ENCODE data around the gene CDKN1C. TPM values are rescaled to one million over a fixed set of nuclear protein-coding genes. Genes with fewer than 3 reads are reported as not detected.

The CDKN1C gene
- total RNA-seq, 1 donor from 2014 or later = 67.3 TPM

DNA sequence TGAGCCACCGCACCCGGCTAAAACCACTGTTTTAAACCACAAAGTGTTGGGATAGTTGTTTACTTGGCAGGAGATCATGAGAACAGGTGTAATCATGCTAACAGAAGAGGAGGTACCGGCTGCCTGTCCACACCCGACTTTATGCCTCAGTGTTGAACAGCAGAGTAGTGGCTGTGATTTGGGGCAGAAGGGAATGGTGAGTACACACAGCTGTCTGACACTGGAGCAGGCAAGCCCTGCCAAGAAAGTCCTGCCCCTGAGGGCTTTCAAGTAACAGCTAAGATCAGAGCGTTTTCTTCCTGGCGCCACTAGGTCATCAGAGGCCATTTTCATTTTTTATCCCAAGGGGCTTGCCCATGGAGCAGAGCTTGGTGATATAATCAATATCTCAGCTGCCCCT is 8.1 kb downstream of the CDKN1C start:
- Histone ChIP-seq H3K36me3 (no peaks in the 10 kb centered on the region), H3K4me1 (peaks cover 13% of the 10 kb centered on the region), H3K27me3 (no peaks in the 10 kb centered on the region), H3K9me3 (no peaks in the 10 kb centered on the region), H3K4me3 (no peak overlapping the region), H3K27ac (no peak overlapping the region)
- intact Hi-C loops (cut with DNase I) = loop anchor here (10.0 kb wide), 1 partner anchor 1023 kb away; the partner anchor contains the start of gene LSP1
- no peak for TF ChIP-seq POLR2A (IDR thresholded peaks at IDR 0.05)
- TF ChIP-seq, protein P1, sequence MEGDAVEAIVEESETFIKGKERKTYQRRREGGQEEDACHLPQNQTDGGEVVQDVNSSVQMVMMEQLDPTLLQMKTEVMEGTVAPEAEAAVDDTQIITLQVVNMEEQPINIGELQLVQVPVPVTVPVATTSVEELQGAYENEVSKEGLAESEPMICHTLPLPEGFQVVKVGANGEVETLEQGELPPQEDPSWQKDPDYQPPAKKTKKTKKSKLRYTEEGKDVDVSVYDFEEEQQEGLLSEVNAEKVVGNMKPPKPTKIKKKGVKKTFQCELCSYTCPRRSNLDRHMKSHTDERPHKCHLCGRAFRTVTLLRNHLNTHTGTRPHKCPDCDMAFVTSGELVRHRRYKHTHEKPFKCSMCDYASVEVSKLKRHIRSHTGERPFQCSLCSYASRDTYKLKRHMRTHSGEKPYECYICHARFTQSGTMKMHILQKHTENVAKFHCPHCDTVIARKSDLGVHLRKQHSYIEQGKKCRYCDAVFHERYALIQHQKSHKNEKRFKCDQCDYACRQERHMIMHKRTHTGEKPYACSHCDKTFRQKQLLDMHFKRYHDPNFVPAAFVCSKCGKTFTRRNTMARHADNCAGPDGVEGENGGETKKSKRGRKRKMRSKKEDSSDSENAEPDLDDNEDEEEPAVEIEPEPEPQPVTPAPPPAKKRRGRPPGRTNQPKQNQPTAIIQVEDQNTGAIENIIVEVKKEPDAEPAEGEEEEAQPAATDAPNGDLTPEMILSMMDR (IDR thresholded peaks at IDR 0.05) = no peak
- DNase-seq (ENCODE audit: extremely low spot score in 2 of 2) = no peak

GRCh38 chr11:2874963-2875362 is 10.6 kb downstream of the CDKN1C start:
- H3K4me3 ChIP-seq = no peak overlapping the region
- no peaks in the 10 kb centered on the region for H3K9me3 ChIP-seq
- TF ChIP-seq, protein P1 (IDR thresholded peaks at IDR 0.05) = no peak
- TF ChIP-seq POLR2A (IDR thresholded peaks at IDR 0.05) = no peak
- TF ChIP-seq POLR2AphosphoS5 (IDR thresholded peaks at IDR 0.05; ENCODE audit: insufficient read depth in 1 of 2, low read depth in 1 of 2) = no peak
- DNase-seq (ENCODE audit: extremely low spot score in 2 of 2) = no peak
- H3K27ac ChIP-seq = no peak overlapping the region
- intact Hi-C loops (cut with DNase I) = loop anchor here (10.0 kb wide), 1 partner anchor 1020 kb away; the partner anchor contains the start of gene LSP1
- no peaks in the 10 kb centered on the region for H3K27me3 ChIP-seq
- no peaks in the 10 kb centered on the region for H3K4me1 ChIP-seq
- H3K36me3 ChIP-seq = no peaks in the 10 kb centered on the region

DNA sequence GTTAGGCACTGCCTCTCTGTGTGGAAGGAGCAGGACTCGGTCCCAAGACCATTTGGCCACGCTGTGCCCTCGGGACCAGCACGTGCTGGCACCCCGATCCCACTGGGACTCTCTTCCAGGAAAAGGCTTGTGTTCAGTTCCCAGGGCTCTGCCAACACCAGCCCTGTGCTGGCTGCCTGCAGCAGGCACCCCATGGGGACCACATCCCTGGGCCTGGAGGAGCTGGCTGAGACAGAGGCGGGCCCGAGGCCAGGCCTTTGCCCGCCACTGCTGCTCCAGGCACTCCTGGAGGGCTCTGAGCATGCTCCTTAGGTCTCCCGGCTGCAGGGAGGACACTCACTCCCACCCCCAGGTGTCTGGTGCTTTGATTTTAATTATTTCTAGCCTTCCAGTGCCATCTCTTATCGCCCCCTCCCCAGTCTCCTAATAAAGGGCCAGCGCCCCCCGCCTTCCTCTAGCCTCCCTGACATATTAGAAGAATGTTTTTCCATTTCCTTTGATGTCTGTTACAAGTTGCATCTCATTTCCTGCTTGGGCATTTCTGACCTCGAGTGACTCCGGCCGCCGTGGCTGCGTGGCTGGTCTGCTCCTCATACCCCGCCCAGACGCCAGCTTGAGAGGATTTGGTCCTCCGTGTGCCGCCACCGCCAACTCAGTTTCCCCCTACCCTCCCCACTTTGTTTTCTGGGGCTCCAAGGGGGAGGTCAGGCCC is 14.4 kb downstream of the CDKN1C start:
- Histone ChIP-seq H3K9me3 (no peaks in the 10 kb centered on the region), H3K27me3 (no peaks in the 10 kb centered on the region), H3K4me3 (no peak overlapping the region), H3K36me3 (no peaks in the 10 kb centered on the region), H3K27ac (no peak overlapping the region), H3K4me1 (no peaks in the 10 kb centered on the region)
- intact Hi-C loops (cut with DNase I) = loop anchor here (10.0 kb wide), 1 partner anchor 1016 kb away; the partner anchor contains the start of gene LSP1
- TF ChIP-seq POLR2AphosphoS5 (IDR thresholded peaks at IDR 0.05; ENCODE audit: insufficient read depth in 1 of 2, low read depth in 1 of 2) = no peak
- TF ChIP-seq, protein P1 (IDR thresholded peaks at IDR 0.05) = no peak
- TF ChIP-seq POLR2A (IDR thresholded peaks at IDR 0.05) = no peak
- DNase-seq (ENCODE audit: extremely low spot score in 2 of 2) = no peak

DNA sequence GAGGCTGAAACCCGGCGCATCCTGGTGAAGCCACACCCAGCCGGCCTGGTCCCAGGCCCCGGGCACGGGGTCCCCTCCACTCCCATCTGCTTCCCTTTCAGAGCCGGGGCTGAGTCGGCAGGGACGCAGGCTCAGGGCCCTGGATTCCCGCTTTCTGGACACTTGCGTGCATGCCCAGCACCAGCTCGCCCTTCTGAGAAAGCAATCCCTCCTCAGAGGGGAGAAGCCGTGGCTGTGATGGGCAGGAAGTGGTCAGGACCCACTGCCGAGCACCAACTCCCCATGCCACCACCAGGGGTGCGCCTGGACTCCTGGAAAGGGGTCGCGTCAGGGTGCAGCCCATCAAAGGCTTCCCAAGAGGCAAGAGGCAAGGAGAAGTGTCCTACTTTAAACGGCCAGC is 15.1 kb downstream of the CDKN1C start:
- H3K36me3 ChIP-seq = no peaks in the 10 kb centered on the region
- DNase-seq (ENCODE audit: extremely low spot score in 2 of 2) = no peak
- no peaks in the 10 kb centered on the region for H3K4me1 ChIP-seq
- no peaks in the 10 kb centered on the region for H3K27me3 ChIP-seq
- intact Hi-C loops (cut with DNase I) = loop anchor here (10.0 kb wide), 1 partner anchor 1016 kb away; the partner anchor contains the start of gene LSP1
- H3K4me3 ChIP-seq = no peak overlapping the region
- no peaks in the 10 kb centered on the region for H3K9me3 ChIP-seq
- no peak for TF ChIP-seq POLR2A (IDR thresholded peaks at IDR 0.05)
- TF ChIP-seq POLR2AphosphoS5 (IDR thresholded peaks at IDR 0.05; ENCODE audit: insufficient read depth in 1 of 2, low read depth in 1 of 2) = no peak
- H3K27ac ChIP-seq = no peak overlapping the region

- Histone ChIP-seq H3K27me3 (no peaks in the 10 kb centered on the region), H3K9me3 (no peaks in the 10 kb centered on the region), H3K27ac (no peak overlapping the region), H3K36me3 (no peaks in the 10 kb centered on the region), H3K4me1 (no peaks in the 10 kb centered on the region), H3K4me3 (no peak overlapping the region)
- no peak for TF ChIP-seq POLR2A (IDR thresholded peaks at IDR 0.05)
- TF ChIP-seq POLR2AphosphoS5 (IDR thresholded peaks at IDR 0.05; ENCODE audit: insufficient read depth in 1 of 2, low read depth in 1 of 2) = no peak
- TF ChIP-seq, protein P1 (IDR thresholded peaks at IDR 0.05) = no peak
- DNase-seq (ENCODE audit: extremely low spot score in 2 of 2) = no peak
- intact Hi-C loops (cut with DNase I) = loop anchor here (10.0 kb wide), 1 partner anchor 1015 kb away; the partner anchor contains the start of gene LSP1
Observed at GRCh38 chr11:2869561-2870427, 15.8 kb downstream of the CDKN1C start.
